Peyer's patch (tissue), 4 donors: Measurements from ENCODE around the gene AFF2.

ENCODE experiments used
- POLR2A ChIP-seq, 2 donors: fragments of 450-650 bp; IDR thresholded peaks; one replicate each; pipeline ENCODE4 v1.5.1; 2017; ENCODE audit warnings: antibody characterized with exemption in 2 of 2, mild to moderate bottlenecking in 2 of 2, moderate library complexity in 2 of 2
- TF ChIP-seq, protein P1 (sequence below), 6 experiments: fragments of 450-650 bp in 4 of 6; fragments of 200-600 bp in 2 of 6; sonication (generic) in 1 of 6; IDR thresholded peaks; one replicate each; pipeline ENCODE4 v1.5.1; 2017 to 2019; ENCODE audit warnings: antibody characterized with exemption in 6 of 6, mild to moderate bottlenecking in 3 of 6, moderate library complexity in 1 of 6

DNA sequence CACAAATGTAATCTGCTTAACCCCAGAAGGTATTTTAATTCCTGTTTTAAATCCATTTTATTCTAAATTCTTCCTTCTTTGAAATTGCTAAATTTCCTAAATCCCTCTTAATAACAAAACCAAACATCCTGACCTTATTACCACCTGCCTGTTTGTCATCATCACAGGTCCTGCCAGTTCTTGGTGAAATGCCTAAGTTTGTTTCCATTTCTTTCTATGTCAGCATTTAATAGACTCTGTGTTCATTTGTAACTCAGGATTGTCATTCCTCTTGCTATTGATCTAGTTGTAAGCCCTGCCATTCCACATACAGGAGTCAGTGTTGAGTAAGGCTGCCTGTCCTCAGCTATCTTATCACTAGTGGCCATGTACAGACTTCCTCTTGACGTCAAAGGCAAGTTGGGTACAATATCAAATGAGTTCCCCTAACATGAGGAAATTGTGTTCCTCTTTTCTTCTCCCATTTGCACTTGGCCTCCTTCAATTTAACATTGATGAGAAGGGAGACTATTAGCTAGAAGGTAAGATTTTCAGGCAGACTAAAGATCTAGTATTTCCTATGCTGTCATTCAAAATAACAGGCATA, 440.1 kb downstream of the AFF2 start:
- TF ChIP-seq, protein P1, sequence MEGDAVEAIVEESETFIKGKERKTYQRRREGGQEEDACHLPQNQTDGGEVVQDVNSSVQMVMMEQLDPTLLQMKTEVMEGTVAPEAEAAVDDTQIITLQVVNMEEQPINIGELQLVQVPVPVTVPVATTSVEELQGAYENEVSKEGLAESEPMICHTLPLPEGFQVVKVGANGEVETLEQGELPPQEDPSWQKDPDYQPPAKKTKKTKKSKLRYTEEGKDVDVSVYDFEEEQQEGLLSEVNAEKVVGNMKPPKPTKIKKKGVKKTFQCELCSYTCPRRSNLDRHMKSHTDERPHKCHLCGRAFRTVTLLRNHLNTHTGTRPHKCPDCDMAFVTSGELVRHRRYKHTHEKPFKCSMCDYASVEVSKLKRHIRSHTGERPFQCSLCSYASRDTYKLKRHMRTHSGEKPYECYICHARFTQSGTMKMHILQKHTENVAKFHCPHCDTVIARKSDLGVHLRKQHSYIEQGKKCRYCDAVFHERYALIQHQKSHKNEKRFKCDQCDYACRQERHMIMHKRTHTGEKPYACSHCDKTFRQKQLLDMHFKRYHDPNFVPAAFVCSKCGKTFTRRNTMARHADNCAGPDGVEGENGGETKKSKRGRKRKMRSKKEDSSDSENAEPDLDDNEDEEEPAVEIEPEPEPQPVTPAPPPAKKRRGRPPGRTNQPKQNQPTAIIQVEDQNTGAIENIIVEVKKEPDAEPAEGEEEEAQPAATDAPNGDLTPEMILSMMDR (IDR thresholded peaks at IDR 0.05) = no peak
- TF ChIP-seq POLR2A (IDR thresholded peaks at IDR 0.05) = no peak
